HL-60/S4 (cell line): Measurements from ENCODE around the gene ST6GALNAC3.

ENCODE experiments used
- in situ Hi-C: fragments of 300-500 bp; cut with MboI; formaldehyde crosslinking; loops from 2 replicates; pipeline ENCODE4 v1.14.3; 2022; ENCODE audit warnings: low sequenced_read_pairs

The ST6GALNAC3 gene

DNA sequence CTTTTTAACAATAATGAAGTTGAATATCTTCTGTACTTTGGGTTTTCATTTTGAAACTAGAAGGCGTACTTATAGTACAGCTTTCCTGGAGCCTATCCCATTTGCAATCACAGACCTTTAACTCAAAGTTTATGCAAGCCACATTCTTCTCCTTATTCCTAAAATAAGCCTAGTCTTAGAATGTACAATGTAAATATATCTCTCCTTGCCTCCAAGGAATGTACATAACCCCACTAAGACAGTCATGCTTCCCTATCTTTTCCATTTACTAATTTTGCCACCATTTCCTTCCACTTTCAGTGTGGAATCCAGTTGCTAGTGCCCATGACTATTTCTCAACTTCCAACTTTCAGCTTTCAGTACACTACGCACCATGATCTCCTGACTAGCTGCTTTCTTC lies 327.6 kb downstream of the ST6GALNAC3 start:
- in situ Hi-C loops: no loop called here

GRCh38 chr1:76408303-76408702 lies 333.8 kb downstream of the ST6GALNAC3 start:
- in situ Hi-C loops: no loop called here

- in situ Hi-C loops: no loop called here
These were observed 336.0 kb downstream of the ST6GALNAC3 start for GRCh38 chr1:76410499-76410898.

GRCh38 chr1:76418531-76418930 lies 344.0 kb downstream of the ST6GALNAC3 start:
- in situ Hi-C loops: no loop called here

DNA sequence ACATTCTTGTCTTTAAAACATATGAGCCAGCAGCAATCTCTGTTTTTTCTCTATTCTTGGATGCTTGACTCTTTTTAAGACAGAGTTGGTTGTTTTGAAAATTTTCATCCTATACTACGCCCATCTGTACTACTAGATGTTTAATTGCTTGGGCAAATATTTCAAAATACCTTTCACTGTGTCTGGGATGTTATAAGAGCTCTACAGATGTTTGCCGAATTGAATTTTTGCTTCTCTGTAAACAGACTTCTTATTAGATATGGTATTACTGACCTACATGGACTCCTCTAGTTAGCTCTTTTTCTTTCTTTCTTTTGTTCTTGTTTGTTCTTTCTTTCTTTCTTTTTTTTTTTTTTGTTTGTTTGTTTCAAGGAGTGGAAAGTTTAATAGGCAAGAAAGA lies 345.1 kb downstream of the ST6GALNAC3 start:
- in situ Hi-C loops: no loop called here

GRCh38 chr1:76425201-76426145 lies 350.9 kb downstream of the ST6GALNAC3 start:
- in situ Hi-C loops: no loop called here

DNA sequence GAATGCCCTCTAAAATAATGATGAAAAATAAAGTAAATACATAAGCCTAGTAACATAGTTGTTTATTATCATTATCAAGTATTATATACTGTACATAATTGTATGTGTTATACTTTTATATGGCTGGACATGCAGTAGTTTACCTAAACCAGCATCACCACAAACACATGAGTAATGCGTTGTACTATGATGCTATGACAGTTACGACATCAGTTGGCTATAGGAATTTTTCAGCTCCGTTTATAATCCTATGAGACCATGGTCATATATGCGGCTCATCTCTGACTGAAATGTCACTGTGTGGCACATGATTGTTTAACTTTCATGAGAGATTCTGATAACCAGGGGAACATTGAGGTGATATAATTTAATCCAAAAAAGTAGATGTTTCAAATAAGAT lies 352.1 kb downstream of the ST6GALNAC3 start:
- in situ Hi-C loops: no loop called here

- in situ Hi-C loops: no loop called here
These were observed 353.5 kb downstream of the ST6GALNAC3 start for GRCh38 chr1:76428028-76428427.

DNA sequence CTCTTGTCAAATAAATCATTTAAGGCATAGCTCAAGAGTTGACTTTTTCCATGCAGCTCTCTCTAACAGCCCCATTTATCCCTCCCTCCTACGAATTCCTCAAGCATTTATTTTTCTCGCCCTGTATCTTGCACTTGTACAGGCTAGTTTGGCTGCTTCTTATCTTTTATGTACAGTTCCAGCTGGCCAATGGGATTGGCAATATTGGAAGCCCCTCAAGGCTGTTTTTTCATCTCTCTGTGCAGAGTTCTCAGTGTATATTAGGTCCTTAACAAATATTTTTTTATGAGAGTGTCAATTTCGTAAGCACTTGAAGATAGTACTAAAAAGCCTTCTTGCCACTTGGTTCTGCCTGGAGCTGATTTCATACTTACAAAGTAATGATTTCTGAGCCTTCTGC lies 356.0 kb downstream of the ST6GALNAC3 start:
- in situ Hi-C loops: no loop called here

- in situ Hi-C loops: no loop called here
These were observed 359.0 kb downstream of the ST6GALNAC3 start for GRCh38 chr1:76433526-76433925.

DNA sequence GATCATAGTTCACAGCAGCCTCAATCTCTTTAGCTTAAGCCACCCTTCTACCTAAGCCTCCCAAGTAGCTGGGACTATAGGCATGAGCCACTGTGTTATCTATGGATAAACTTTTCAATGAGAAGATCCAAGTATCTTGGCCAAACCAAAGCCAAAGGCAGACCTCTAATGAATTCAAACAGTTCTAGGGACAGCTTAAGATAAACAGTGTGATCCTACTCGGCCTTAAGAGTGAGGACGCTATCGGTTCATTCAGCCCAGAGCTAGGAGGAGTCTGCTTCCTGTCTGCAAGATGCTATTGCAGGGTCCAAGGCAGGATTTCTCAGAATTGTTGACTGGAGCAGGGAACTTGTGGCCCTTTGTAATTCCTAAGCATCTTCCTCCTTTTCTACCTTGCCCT lies 368.7 kb downstream of the ST6GALNAC3 start:
- in situ Hi-C loops: no loop called here

- in situ Hi-C loops: no loop called here
These were observed 370.2 kb downstream of the ST6GALNAC3 start for GRCh38 chr1:76444773-76445172.

DNA sequence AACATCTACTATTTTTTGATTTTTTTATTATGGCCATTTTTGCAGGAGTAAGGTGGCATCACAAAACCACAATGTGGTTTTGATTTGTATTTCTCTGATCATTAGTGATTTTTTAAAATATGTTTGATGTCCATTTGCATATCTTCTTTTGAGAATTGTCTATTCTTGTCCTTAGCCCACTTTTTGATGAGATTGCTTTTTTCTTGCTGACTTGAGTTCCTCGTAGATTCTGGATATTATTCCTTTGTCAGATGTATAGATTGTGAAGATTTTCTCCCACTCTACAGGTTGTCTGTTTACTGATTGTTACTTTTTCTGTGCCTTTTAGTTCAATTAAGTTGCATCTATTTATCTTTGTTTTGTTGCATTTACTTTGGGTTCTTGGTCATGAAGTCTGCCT lies 375.7 kb downstream of the ST6GALNAC3 start:
- in situ Hi-C loops: no loop called here

GRCh38 chr1:76463278-76463677 lies 388.7 kb downstream of the ST6GALNAC3 start:
- in situ Hi-C loops: no loop called here

DNA sequence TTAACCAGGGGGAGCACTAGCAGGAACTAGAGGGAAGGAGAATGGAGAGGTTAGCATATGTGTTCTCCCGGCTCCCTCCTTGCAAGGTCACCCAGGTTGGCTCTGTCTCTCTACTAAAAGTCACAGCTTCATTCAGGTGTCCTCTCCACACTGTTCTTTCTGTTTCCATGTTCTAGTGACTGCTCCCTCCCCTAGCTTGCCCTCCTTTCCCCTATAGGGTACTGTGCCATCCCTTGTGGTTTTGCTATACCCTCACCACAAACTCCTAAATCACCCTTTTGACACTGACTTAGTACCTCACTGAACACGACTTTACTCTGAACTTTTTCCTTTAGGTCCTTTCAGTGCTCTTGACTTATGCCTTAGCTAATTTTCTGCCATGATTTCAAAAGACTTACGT lies 389.3 kb downstream of the ST6GALNAC3 start:
- in situ Hi-C loops: no loop called here

- in situ Hi-C loops: no loop called here
These were observed 390.5 kb downstream of the ST6GALNAC3 start for GRCh38 chr1:76465030-76465429.

- in situ Hi-C loops: no loop called here
These were observed 395.6 kb downstream of the ST6GALNAC3 start for GRCh38 chr1:76470166-76470565.

GRCh38 chr1:76471536-76471935 lies 397.0 kb downstream of the ST6GALNAC3 start:
- in situ Hi-C loops: no loop called here

DNA sequence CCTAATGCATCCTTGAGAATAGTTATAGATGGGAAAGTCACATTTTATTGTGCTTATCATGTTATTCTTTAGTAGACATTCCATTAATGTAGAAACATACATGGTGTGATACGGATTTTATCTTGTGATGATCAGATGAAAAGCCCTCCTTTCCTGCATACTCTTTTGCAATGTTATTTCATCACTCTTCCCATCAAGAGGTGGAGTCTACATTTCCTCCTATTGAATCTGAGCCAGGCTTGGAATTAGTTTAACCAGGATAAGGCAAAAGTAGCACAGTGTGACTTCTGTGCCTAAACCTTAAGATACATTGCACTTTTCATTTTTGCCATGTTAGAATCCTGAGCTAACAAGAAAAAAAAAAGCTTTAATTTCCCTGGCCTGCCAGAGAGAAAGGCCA lies 399.0 kb downstream of the ST6GALNAC3 start:
- in situ Hi-C loops: no loop called here

GRCh38 chr1:76474922-76475321 lies 400.4 kb downstream of the ST6GALNAC3 start:
- in situ Hi-C loops: no loop called here

DNA sequence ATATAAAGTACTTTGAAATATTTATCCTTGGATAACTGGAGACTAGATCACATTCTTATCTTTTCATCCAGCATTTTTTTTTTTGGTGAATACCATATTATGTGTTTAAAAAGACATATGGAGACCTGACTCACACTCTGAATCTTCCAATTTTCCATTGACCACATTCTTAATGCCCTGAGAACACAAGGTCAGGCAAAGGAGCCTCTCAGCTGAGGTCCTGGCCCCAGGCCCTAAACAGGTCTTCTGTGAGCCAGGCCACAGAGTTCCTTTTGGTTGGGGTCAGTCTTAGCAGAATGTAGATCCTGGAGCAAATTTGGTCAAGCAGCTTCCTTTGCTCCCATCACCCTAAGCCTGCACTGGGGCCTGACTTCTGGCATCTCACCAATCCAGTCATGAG lies 402.6 kb downstream of the ST6GALNAC3 start:
- in situ Hi-C loops: no loop called here

GRCh38 chr1:76480827-76481226 lies 406.3 kb downstream of the ST6GALNAC3 start:
- in situ Hi-C loops: no loop called here

DNA sequence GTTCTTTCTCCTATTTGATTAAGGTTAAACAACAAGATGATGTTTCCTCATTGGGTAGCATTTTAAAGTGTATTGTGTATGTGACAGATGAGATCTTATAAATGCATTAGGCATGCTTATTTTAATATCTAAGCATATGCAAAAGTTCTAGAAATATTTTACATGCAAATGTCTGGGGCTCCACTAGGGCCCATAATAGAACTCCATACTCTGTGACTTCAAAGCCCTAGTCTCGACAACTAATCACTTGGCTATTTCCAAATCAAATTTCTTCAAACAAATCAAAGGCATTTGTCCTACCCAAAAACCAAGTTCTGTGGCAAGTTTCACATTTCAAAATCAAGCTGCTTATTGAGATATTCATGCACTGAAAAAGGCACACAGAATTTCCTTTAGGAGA lies 407.1 kb downstream of the ST6GALNAC3 start:
- in situ Hi-C loops: no loop called here
